ENCODE measurements around the gene PRKCA.
"Not testable (repeated sequence)": the region's sequence is repeated elsewhere in the genome, so short reads cannot be mapped to it uniquely, and the experiment has no call there.

Gene PRKCA

GRCh38 chr17:66326476-66327047 is 24.1 kb downstream of the PRKCA start:
- no peak for DNase-seq (ENCODE audit: low spot score)

- DNase-seq (ENCODE audit: low spot score) = no peak
Observed at GRCh38 chr17:66330646-66331037, 28.2 kb downstream of the PRKCA start.

- no peak for DNase-seq (ENCODE audit: low spot score)
Observed at GRCh38 chr17:66331038-66331816, 28.8 kb downstream of the PRKCA start.

GRCh38 chr17:66335797-66336196 is 33.4 kb downstream of the PRKCA start:
- DNase-seq (ENCODE audit: low spot score) = no peak

GRCh38 chr17:66337268-66337667 is 34.9 kb downstream of the PRKCA start:
- no peak for DNase-seq (ENCODE audit: low spot score)

- DNase-seq (ENCODE audit: low spot score) = no peak
Observed at GRCh38 chr17:66337866-66338485, 35.6 kb downstream of the PRKCA start.

- DNase-seq (ENCODE audit: low spot score) = no peak
Observed at GRCh38 chr17:66338937-66339336, 36.5 kb downstream of the PRKCA start.

GRCh38 chr17:66339561-66339960 is 37.1 kb downstream of the PRKCA start:
- DNase-seq (ENCODE audit: low spot score) = no peak

- no peak for DNase-seq (ENCODE audit: low spot score)
Observed at GRCh38 chr17:66340720-66341119, 38.3 kb downstream of the PRKCA start.

GRCh38 chr17:66341462-66341861 is 39.0 kb downstream of the PRKCA start:
- DNase-seq (ENCODE audit: low spot score) = no peak

GRCh38 chr17:66342263-66342662 is 39.9 kb downstream of the PRKCA start:
- not testable (repeated sequence) for DNase-seq (ENCODE audit: low spot score)

GRCh38 chr17:66343531-66344078 is 41.2 kb downstream of the PRKCA start:
- no peak for DNase-seq (ENCODE audit: low spot score)

GRCh38 chr17:66344473-66344872 is 42.1 kb downstream of the PRKCA start:
- no peak for DNase-seq (ENCODE audit: low spot score)

- DNase-seq (ENCODE audit: low spot score) = no peak
Observed at GRCh38 chr17:66345264-66345663, 42.9 kb downstream of the PRKCA start.

GRCh38 chr17:66345949-66346638 is 43.7 kb downstream of the PRKCA start:
- DNase-seq (ENCODE audit: low spot score) = not testable (repeated sequence)

GRCh38 chr17:66347661-66348514 is 45.5 kb downstream of the PRKCA start:
- no peak for DNase-seq (ENCODE audit: low spot score)

- DNase-seq (ENCODE audit: low spot score) = no peak
Observed at GRCh38 chr17:66348584-66349165, 46.3 kb downstream of the PRKCA start.

GRCh38 chr17:66349521-66350254 is 47.3 kb downstream of the PRKCA start:
- no peak for DNase-seq (ENCODE audit: low spot score)

GRCh38 chr17:66350576-66350975 is 48.2 kb downstream of the PRKCA start:
- DNase-seq (ENCODE audit: low spot score) = not testable (repeated sequence)

- DNase-seq (ENCODE audit: low spot score) = no peak
Observed at GRCh38 chr17:66351033-66351432, 48.6 kb downstream of the PRKCA start.

All from germinal center (tissue), 1 donor.